GM21528 (cell line): ENCODE results near the gene PCSK2.

Experiments used
- ATAC-seq: cut with Tn5 transposase; IDR thresholded peaks from one replicate; pipeline ENCODE4 v1.9.1; 2021; ENCODE audit warnings: mild to moderate bottlenecking, moderate library complexity; ENCODE audit not compliant: unreplicated experiment, low FRiP score

PCSK2 gene

DNA sequence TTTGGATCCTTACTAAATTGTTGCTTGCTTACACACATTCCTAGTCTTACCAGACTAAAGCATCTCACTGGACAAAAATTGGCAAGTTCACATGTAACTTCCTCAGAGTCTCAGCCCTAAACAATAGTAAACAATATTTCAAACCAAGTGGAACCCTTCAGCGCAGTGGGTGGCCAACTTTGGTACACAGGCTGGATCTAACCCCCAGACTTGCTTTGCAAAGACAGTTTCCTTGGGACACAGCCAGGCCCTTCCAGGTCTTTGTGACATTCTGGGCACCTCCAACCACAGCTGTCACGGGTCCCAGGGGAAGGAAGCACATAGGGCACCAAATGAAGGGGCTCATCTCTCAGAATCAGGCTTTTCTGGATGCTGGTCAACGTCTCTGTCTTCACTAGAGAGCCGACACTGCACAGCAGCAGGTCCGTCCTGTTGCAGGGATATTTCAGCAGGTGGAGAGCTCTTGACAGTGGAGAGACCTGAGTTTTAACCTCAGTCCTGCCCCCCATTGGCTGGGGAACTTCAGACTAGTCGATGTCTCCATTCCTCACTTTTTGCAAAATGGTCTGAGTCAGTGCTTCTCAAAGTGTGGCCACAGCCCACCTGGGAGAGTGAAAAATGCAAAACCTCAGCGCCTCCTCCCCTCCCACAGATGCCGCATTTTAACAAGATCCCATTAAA, 212.9 kb downstream of the PCSK2 start:
- ATAC-seq: no peak

DNA sequence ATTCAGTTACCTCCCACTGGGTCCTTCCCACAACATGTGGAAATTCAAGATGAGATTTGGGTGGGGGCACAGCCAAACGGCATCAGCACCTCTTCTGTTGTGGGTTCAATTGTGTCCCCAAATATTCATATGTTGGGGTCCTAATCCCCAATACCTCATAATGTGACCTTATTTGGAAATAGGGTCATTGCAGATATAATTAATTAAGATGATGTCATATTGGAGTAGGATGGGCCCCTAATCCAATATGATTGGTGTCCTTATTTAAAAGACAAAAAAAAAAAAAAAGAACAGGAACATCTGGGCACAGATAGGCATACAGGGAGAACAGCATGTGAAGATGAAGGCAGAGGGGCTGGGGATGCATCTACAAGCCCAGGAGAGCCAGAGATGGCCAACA, 214.9 kb downstream of the PCSK2 start:
- no peak for ATAC-seq

DNA sequence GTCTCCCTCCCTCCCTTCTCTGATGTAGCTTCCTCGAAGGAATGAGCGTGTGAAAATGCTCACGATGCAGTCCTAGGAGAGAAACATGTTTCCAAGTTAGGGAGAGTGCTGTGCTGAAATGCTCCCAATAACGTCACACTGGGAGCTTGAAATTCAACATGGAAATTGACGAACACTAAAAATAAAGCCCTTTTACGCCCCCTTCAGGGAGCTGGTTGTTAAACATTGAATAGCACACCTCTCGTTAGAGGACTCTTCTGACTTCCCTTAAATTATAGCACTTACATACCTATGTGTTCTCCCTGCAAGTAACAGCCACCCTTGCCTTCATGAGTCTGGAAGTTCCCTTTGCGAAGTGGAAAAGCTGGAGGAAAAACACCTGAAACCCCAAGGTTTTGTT, 215.7 kb downstream of the PCSK2 start:
- ATAC-seq: no peak

DNA sequence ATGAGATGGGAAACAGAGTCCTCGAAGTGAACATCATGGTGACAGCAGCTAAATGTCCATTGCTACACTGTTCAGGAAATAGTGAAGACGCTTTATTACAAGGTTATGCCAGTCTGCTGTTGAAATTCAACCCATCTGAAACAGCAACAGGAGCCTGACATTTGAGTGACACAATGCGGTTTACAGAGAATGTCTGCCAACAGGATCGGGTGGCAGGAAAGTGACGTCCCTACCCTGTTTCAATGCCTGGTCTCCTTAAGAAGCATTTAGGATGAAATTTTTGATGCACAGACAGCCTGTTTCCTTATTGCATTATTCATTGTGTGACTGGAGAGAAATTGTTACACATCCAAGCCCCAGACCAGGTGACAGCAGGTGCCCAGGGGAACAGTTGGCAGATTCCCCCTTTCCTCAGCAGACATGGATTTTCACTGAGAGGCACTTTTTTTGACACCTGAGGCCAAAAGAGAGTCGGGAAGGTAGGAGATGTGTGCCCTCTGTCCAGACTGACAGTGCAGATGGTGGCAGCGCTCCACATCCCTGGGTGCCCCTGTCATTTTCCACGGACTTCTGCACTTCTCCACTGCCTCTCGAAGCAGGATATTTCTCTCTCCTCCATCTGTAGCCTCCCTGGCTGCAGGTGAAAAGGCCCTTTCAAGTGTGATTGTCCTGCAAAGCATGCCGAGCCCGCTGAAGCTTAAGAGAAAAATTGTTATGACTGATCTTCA, 216.5 kb downstream of the PCSK2 start:
- no peak for ATAC-seq

DNA sequence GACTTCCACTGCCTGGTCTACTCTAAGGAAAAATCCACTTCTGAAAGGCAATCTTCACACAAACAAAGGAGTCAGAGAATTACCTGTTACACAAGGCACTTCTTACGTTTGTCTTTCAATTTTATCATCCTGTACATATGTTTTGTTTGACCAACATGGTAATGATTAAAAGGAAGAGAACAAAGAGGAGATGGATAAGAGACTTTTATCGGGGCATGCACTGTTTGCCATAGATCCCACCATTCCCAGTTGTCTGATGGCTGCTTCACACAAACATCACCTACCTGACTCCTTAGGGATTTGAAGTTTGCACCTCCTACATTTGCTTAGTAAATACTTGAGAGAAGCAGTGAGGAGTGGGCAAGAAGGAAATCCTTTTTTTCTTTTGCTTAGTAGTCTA, 217.3 kb downstream of the PCSK2 start:
- no peak for ATAC-seq

DNA sequence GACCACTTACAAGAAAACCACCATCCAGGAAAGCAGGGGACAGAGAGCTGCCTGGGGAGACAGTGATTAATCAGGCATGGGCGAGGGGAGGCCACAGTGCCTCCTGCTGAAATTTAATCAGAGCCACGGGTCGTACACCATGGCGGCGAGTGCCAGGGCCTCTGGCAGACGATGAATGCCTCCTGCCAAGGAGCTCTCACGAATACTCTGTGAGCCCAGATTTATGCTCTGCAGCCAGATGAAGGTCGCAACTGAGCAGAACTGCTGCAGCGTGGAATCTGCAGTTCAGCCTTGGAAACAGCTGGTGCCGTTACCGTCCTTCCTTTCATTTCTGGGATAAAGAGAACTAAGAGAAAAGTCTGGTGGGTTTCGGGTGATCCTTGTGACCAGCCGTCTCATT, 218.7 kb downstream of the PCSK2 start:
- ATAC-seq: no peak

DNA sequence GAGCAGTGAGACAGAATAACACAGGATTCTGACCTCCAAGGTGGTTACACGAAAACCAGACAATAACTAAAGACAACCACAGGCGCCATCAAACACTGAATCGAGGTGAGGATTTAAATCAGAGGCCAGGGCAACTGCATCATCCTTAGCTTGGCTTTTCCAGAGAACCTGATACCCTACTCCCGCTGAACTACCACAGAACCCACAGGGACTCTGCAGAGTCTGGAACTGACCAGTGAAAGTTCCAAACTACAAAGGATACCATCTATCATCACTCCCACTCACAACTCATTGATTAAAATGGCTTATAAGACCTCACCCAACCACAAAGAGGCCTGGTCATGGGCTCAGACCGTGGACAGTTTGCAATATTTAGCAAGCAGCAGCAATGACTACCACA, 219.3 kb downstream of the PCSK2 start:
- no peak for ATAC-seq

DNA sequence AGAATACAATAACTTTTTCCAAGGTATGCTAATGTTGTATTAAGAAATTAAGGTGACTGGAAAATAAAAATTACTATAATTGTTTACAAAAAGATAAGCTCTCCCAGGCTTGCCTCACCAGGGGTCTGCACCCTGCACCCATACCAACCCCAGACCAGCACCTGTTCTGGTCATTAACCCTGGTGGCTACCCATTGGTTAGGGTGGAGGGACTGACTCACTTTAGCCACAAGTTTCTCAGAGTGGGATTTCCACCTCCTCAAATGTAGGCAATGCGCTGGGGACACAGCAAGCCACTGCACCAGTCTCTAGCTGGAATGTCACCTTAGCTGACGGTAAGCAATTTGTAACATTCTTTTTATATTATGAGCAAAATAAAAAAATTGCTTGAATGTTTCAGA, 221.2 kb downstream of the PCSK2 start:
- no peak for ATAC-seq

DNA sequence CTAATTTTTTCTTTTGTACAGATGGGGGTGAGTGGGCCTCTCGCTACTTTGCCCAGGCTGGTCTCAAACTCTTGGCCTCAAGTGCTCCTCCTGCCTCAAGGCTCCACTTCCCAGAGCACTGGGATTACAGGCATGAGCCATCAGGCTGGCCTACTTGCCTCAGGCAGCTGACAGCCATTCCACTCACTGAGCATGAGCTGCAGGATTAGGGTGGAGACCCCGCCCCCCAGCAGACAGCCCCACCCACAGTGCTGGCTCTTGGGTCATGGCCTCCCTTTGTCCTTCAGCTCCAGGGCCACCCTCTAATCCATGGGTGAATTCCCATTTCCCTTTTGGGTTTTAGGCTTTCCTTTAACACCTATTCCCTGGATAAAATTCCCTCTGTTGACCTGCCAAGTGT, 222.2 kb downstream of the PCSK2 start:
- ATAC-seq: no peak

DNA sequence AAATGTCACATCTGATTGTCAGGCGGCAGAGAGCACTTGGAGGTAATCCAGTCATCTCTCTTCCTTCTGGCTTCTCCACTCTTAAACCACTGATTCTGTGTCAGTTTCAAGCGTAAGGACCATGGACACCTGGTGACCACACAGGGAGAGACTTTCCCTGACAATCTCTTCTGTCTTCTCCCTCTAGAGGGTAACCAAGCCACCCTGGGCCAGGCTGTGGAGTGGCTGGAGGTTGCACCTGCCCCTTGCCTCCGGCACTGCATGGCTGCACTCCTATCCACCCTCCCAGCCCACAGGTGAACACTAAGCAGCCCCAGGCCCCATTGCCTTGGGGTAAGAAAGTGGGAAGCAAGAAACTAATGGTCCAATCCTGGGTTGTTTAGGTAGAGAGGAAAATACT, 225.6 kb downstream of the PCSK2 start:
- ATAC-seq: no peak

DNA sequence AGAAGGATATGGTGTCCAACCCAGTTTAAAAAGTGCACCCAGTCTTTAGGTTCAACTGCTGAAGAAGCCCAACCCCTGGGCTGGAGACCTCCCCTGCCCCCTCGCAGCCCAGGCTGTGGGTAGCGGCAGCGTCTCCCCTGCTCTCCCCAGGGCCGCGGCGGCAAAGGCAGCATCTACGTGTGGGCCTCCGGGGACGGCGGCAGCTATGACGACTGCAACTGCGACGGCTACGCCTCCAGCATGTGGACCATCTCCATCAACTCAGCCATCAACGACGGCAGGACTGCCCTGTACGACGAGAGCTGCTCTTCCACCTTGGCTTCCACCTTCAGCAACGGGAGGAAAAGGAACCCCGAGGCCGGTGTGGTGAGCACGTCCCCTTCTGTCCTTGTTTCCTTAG, 226.8 kb downstream of the PCSK2 start:
- no peak for ATAC-seq

DNA sequence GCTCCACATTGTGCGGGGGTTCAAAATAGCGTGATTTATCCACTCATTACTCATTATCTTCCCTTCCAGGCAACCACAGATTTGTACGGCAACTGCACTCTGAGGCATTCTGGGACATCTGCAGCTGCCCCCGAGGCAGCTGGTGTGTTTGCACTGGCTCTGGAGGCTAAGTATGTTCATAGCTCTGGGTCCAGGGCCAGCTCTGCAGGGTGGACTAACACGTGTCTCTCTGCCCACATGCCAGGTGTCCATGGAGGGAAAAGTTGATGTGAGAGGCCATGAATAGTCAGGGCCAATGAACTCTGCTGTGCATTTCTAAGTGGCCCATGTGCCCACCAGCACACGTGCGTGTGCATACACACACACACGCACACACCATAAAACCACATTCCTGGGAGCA, 229.4 kb downstream of the PCSK2 start:
- no peak for ATAC-seq

DNA sequence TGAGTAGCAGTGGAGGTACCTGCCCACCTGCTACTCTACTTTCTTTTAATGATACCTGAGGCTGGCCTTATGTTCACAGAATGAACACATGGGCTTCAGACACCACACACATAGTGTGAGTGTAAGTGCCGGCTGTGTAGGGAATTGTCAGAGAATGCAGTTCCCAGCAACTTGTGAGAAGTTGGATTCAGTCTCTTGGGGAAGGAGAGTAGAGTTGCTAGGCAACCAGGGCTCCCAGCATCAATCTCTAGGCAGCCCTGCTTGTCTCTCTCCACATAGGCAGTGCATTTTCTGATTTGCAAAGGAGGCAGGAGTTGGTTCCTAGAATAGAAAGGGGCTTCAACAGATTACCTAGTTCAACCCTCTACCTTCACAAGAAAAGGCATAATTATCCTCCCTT, 230.2 kb downstream of the PCSK2 start:
- ATAC-seq: no peak

DNA sequence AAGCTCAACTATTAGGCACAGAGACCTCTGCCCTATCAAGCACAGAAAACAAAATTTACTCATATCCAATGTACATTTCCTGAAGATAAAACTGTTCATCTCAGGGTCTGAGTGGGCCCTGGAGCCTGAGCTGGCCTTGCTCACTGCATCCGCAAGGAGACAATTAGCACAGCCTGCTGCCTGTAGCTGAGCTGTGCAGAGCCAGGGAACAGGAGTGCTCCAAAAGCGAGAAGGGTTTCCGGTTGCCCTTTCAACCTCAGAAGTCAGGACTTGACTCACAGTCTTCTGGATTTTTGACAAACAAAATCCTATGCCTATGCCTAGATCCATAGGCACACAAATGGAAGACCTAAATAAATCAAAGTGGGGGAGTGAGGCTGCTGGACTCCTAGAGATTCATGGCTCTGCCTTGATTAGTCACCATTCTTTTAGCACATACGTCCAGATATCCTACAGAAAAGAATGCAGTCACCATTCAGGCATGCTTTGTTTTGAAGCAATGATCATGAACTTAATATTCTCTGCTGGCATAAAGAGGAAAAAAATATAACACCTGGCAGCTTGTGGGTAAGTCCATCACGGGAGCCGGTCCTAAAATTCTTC, 230.8 kb downstream of the PCSK2 start:
- no peak for ATAC-seq

DNA sequence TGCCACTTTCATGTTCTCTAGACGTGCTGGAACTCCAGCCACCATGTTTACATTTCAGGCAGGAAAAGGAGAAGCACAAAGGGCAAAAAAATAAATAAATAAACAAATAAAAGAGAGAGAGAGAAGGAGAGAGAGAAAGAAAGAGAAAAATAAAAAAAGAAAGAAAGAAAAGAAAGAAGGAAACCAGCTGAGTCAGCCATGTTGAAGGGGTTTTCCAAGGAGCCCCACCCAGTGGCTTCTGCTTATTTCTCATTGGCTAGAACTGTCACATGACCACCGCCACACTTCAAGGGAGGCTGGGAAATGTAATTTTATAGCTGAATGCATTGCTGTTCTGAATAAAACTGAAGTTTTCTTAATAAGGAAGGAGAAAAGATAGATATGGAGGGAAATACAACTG, 233.3 kb downstream of the PCSK2 start:
- no peak for ATAC-seq

DNA sequence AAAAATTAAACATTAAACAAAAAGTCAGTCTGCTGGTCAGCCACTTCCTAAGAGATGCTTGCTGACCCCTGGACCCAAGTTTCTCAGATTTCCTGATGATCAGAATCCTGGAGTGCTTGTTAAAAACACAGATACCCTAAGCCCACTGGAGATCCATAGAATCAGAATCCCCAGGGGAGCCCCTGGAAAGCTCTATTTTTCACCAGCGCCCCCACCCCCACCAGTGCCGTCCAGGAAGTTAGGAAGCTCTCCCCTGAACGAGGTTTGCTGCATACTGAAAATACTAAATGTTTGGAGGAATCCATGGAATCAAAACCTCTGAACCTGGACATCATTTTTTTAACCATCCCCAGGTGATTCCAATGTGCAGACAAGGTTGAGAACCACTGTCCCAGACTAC, 235.1 kb downstream of the PCSK2 start:
- no peak for ATAC-seq

DNA sequence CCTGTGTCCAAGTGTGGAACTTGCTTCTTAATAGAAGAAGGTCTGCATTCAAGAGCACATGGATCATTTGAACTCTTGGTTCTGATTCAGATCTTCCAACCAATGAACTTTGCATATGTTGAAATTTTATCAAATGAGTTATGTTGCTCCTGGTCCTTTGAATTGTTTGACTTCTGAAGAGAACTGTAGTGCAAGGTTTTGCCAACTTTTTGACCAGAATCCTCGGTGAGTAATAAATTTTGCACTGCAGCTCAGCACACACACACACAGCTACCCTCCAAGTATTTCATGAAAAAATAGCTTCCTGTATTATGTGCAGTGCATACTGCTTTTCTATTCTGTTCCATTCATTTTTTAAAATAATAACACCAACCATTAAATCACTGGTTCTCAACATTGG, 236.9 kb downstream of the PCSK2 start:
- ATAC-seq: no peak

DNA sequence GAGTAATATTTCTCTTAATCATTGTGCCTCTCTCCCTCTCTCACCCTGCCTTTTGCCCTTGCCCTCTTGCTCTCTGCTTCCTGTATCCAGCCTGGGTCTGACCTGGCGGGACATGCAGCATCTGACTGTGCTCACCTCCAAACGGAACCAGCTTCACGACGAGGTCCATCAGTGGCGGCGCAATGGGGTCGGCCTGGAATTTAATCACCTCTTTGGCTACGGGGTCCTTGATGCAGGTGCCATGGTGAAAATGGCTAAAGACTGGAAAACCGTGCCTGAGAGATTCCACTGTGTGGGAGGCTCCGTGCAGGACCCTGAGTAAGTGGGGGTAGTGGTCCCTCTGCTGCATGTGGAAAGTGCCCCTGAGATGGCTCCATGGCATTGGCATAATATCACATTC, 238.4 kb downstream of the PCSK2 start:
- no peak for ATAC-seq

DNA sequence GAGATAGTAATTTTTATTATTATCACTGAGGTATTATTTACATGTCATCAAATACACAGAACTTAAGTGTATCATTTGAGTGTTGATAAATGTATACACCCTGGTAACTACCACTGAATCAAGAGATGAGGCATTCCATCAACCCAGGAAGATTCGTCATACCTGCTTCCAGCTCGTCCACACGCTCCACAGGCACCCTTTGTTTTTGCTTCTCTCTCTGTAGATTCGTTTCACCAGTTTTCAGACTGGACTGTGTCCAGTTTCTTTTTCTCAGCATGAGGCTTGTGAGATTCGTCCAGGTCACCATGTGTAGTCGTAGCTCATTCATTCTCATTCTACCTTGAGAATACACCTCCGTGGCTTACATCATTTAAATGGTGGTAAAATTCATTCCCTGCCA, 239.8 kb downstream of the PCSK2 start:
- no peak for ATAC-seq

DNA sequence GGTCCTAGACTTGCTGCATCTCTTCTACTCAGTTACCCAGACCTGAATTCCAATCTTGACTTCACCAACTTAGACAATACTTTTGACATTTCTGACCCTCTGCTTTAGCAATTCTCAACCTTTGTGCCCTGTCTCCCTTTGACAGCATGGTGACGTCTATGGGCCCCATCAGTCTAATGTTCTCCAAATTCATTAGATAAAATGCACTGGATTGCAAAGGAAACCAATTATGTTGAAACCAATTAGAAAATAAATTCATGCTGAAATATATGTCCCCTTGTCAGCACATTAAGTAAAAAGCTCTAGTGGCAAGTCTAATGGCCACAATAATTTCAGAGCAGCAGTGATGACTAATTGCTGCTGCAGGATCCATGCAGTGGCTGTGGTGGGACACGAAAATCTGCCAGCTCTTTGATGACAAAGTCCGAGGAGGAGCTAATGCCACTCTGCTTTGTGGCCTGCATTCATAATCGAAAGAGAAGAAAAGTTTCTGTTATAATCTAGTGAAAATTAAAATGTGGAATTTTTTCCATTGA, 240.3 kb downstream of the PCSK2 start:
- ATAC-seq: no peak

DNA sequence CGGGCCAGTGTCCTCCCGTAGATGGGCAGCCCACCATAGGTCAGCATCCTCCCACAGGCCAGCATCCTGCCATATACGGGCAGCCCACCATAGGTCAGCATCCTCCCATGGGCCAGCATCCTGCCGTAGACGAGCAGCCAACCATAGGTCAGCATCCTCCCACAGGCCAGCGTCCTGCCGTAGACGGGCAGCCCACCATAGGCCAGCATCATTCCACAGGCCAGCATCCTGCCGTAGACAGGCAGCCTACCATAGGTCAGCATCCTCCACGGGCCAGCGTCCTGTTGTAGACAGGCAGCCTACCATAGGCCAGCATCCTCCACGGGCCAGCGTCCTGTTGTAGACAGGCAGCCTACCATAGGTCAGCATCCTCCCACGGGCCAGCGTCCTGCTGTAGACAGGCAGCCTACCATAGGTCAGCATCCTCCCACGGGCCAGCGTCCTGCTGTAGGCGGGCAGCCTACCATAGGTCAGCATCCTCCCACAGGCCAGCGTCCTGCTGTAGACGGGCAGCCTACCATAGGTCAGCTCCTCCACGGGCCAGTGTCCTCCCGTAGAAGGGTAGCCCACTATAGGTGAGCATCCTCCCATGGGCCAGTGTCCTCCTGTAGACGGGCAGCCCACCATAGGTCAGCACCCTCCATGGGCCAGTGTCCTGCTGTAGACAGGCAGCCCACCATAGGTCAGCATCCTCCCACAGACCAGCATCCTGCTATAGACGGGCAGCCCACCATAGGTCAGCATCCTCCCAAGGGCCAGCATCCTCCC, 241.4 kb downstream of the PCSK2 start:
- no peak for ATAC-seq
